Measurements from ENCODE around the gene FCGR3B.

The FCGR3B gene

DNA sequence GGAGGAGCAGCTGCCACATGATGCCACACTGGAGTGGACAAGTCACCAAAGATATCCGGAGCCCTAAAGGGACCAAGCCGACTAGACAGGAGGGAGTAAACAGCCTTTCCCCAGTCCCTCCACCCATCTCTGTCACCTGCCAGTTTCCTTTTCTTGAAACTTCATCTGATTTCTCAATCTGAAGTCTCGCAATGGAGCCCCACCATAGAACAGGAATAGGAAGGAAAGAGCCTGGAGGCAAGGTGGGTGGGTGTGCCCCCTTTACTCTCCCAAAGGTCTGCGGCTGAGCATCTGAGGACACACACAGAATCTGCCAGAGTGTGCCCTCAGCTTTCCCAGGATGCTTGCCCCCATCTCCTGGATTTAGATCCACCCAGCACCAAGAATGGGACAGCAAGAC, at the start of gene FCGR3B:
Gene FCGR3B, minus strand, starts transcription at position 101 of the 400 bp plus-strand sequence. Its CDS starts 82 bp downstream, at position 19.
- Histone ChIP-seq H3K9me3 (ENCODE audit: control insufficient read depth, insufficient read depth, low read length) (no peaks in the 10 kb centered on the region), H3K36me3 (ENCODE audit: control insufficient read depth, low read length) (no peaks in the 10 kb centered on the region), H3K27ac (ENCODE audit: low read depth, low read length) (no peak within 1 kb of the TSS), H3K27me3 (ENCODE audit: control insufficient read depth, low read length) (no peaks in the 10 kb centered on the region), H3K4me3 (ENCODE audit: low read length) (no peak within 1 kb of the TSS), H3K4me1 (ENCODE audit: control insufficient read depth, low read length) (no peaks in the 10 kb centered on the region), H3K79me2 (ENCODE audit: control insufficient read depth, low read length) (no peaks in the 10 kb centered on the region), H4K20me1 (ENCODE audit: control insufficient read depth, insufficient read depth, low read depth, low read length) (no peaks in the 10 kb centered on the region), H3F3A (ENCODE audit: control insufficient read depth, insufficient read depth) (no peaks in the 10 kb centered on the region), H3K4me2 (ENCODE audit: low read length) (no peak within 1 kb of the TSS), H3K9me2 (replicated peaks; ENCODE audit: control insufficient read depth, low read length) (no peaks in the 10 kb centered on the region)
- no peak for TF ChIP-seq EZH2phosphoT487 (IDR thresholded peaks at IDR 0.05; ENCODE audit: borderline replicate concordance, low read length)
- TF ChIP-seq, protein P1, sequence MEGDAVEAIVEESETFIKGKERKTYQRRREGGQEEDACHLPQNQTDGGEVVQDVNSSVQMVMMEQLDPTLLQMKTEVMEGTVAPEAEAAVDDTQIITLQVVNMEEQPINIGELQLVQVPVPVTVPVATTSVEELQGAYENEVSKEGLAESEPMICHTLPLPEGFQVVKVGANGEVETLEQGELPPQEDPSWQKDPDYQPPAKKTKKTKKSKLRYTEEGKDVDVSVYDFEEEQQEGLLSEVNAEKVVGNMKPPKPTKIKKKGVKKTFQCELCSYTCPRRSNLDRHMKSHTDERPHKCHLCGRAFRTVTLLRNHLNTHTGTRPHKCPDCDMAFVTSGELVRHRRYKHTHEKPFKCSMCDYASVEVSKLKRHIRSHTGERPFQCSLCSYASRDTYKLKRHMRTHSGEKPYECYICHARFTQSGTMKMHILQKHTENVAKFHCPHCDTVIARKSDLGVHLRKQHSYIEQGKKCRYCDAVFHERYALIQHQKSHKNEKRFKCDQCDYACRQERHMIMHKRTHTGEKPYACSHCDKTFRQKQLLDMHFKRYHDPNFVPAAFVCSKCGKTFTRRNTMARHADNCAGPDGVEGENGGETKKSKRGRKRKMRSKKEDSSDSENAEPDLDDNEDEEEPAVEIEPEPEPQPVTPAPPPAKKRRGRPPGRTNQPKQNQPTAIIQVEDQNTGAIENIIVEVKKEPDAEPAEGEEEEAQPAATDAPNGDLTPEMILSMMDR (IDR thresholded peaks at IDR 0.05; ENCODE audit: low read depth, low read length, poor library complexity, severe bottlenecking) = no peak

- H3F3A ChIP-seq (ENCODE audit: control insufficient read depth, insufficient read depth) = no peaks in the 10 kb centered on the region
Observed at GRCh38 chr1:161678500-161678899, 47.5 kb upstream of the FCGR3B start.

DNA sequence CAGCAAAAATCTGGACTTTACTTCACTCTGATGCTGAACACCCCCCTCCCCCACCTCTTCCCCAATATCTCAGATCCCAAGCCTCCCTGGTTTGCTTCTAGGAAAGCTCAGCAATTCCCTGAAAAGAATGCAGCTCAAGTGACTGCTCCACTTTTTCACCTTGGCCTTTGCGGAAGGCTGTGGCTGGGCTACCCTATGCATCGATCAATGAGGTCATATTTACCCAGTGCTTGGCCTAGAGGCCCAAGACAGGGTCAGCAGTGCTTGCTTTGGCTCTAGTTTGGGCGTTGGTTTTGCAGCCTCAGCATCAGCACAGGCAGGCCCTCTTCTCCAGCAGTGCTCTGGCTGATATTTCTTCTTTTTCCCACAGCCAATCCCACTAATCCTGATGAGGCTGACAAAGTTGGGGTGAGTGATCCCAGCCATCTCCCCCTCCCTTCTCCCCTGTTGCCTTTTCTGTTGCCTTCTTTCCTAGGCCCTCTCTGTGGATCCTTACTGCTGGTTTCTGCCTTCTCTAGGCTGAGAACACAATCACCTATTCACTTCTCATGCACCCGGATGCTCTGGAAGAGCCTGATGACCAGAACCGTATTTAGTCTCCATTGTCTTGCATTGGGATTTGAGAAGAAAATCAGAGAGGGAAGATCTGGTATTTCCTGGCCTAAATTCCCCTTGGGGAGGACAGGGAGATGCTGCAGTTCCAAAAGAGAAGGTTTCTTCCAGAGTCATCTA, 46.1 kb upstream of the FCGR3B start:
- H3K79me2 ChIP-seq (ENCODE audit: control insufficient read depth, low read length) = no peaks in the 10 kb centered on the region
- no peaks in the 10 kb centered on the region for H3F3A ChIP-seq (ENCODE audit: control insufficient read depth, insufficient read depth)
- H3K9me3 ChIP-seq (ENCODE audit: control insufficient read depth, insufficient read depth, low read length) = no peaks in the 10 kb centered on the region
- no peaks in the 10 kb centered on the region for H3K36me3 ChIP-seq (ENCODE audit: control insufficient read depth, low read length)
- no peak overlapping the region for H3K27ac ChIP-seq (ENCODE audit: low read depth, low read length)
- no peak overlapping the region for H3K4me2 ChIP-seq (ENCODE audit: low read length)
- no peak overlapping the region for H3K4me3 ChIP-seq (ENCODE audit: low read length)
- no peaks in the 10 kb centered on the region for H4K20me1 ChIP-seq (ENCODE audit: control insufficient read depth, insufficient read depth, low read depth, low read length)
- peaks cover 5% of the 10 kb centered on the region for H3K4me1 ChIP-seq (ENCODE audit: control insufficient read depth, low read length)
- H3K9me2 ChIP-seq (replicated peaks; ENCODE audit: control insufficient read depth, low read length) = no peaks in the 10 kb centered on the region
- no peaks in the 10 kb centered on the region for H3K27me3 ChIP-seq (ENCODE audit: control insufficient read depth, low read length)
- no peak for TF ChIP-seq EZH2phosphoT487 (IDR thresholded peaks at IDR 0.05; ENCODE audit: borderline replicate concordance, low read length)
- TF ChIP-seq, protein P1 (IDR thresholded peaks at IDR 0.05; ENCODE audit: low read depth, low read length, poor library complexity, severe bottlenecking) = no peak

More at GRCh38 chr1:161678500-161678899, 47.5 kb upstream of the FCGR3B start:
- Histone ChIP-seq H3K4me1 (ENCODE audit: control insufficient read depth, low read length) (peaks cover 5% of the 10 kb centered on the region), H3K36me3 (ENCODE audit: control insufficient read depth, low read length) (no peaks in the 10 kb centered on the region), H4K20me1 (ENCODE audit: control insufficient read depth, insufficient read depth, low read depth, low read length) (no peaks in the 10 kb centered on the region), H3K27ac (ENCODE audit: low read depth, low read length) (no peak overlapping the region), H3K27me3 (ENCODE audit: control insufficient read depth, low read length) (no peaks in the 10 kb centered on the region), H3K9me2 (replicated peaks; ENCODE audit: control insufficient read depth, low read length) (no peaks in the 10 kb centered on the region), H3K79me2 (ENCODE audit: control insufficient read depth, low read length) (no peaks in the 10 kb centered on the region), H3K9me3 (ENCODE audit: control insufficient read depth, insufficient read depth, low read length) (no peaks in the 10 kb centered on the region), H3K4me2 (ENCODE audit: low read length) (no peak overlapping the region), H3K4me3 (ENCODE audit: low read length) (no peak overlapping the region)
- no peak for TF ChIP-seq EZH2phosphoT487 (IDR thresholded peaks at IDR 0.05; ENCODE audit: borderline replicate concordance, low read length)
- TF ChIP-seq, protein P1 (IDR thresholded peaks at IDR 0.05; ENCODE audit: low read depth, low read length, poor library complexity, severe bottlenecking) = no peak

Data from DOHH2 (cell line).